ENCODE results near the gene ALPG. TPM values are rescaled to one million over a fixed set of nuclear protein-coding genes. Genes with fewer than 3 reads are reported as not detected.
A peak's percentile ranks its signal among the peaks of the same experiment; 100 is the strongest.

Gene ALPG
- total and polyA plus RNA-seq, 10 of the 15 experiments (the other 5 are each of a cell fraction or from before 2014, with no cell fraction given), result not detected

DNA sequence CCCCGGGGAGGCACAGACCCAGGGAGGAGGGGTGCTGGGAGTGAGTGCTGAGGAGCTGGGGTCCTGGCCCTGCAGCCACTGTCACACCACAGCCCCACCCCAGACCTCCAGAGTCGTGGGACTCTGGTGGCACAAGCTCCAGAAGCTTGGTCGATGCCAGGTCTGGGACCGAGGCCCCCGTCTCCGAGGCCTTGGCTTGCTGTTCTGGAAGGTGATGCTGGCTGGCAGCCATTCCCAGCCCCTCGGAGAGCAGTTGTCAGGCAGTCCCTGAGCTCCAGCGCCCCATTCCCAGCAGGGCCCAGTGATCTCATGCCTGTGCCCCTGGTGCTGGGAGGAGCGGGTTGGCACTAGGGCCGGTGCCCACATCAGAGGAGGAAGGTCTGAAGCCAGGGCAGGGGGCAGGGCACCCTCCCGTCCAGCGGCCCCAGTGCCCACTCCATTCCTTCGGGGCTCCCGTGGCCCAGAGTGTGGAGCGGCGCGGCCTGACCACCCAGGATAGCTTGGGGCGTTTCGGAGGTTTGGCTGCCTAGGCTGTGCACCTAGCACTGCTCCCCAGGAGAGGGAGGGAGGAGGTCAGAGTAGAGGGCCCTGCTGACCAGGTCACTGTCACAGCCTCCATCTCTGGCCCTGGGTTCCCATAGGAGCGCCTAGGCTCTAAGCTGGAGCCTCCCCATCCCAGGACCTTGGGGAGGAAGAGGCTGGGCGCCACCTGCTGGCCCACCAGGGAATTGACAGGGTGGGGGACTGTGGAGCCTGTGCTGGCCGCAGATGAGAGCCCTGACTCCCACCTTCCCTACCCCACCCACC, 32.5 kb downstream of the ALPG start:
- CTCF ChIA-PET, result interaction anchor here (0.6 to 1.5 kb wide), 10 partner anchors 9 to 586 kb away, joined by 3 to 6 read pairs (median 3); no protein-coding TSS in a partner anchor
- SMC1A ChIA-PET (ENCODE audit: uncharacterized antibody, unreplicated experiment), result no interaction called here
- FAIRE-seq, result peak; percentile 92
- Histone ChIP-seq H3K4me2 (ENCODE audit: control insufficient read depth, insufficient read depth) (no peak overlapping the region), H3K9ac (ENCODE audit: control insufficient read depth, insufficient read depth, low read length) (no peak overlapping the region), H3K4me3 (no peak overlapping the region), H3K4me1 (ENCODE audit: control insufficient read depth, insufficient read depth, low read length) (no peaks in the 10 kb centered on the region; the same call in 1 of the 2 replicates), H3K27me3 (replicated peaks in 1 of 2; ENCODE audit: control insufficient read depth in 2 of 2, insufficient read depth in 2 of 2, low read length in 1 of 2) (no peaks in the 10 kb centered on the region; a peak in 3 of 4 replicates), H3K79me2 (ENCODE audit: control insufficient read depth, insufficient read depth, low read length) (no peaks in the 10 kb centered on the region), H3K27ac (ENCODE audit: control insufficient read depth, insufficient read depth) (no peak overlapping the region), H3K9me3 (replicated peaks; ENCODE audit: control insufficient read depth, insufficient read depth, low read length) (no peaks in the 10 kb centered on the region), H3K36me3 (ENCODE audit: control insufficient read depth in 2 of 2, insufficient read depth in 2 of 2, low read length in 1 of 2) (no peaks in the 10 kb centered on the region), H4K20me1 (ENCODE audit: control insufficient read depth, insufficient read depth) (no peaks in the 10 kb centered on the region), H2AFZ (ENCODE audit: control insufficient read depth, low read depth, low read length) (no peak overlapping the region)
- peak; percentile 71 for ATAC-seq
- BruUV-seq (replicated peaks), result no TSS peak
- WGBS (ENCODE audit: insufficient coverage, insufficient replicate concordance, low lambda C conversion rate, missing lambda C conversion rate), result 44% methylated on average over 20 of the region's 22 CpGs
- TF ChIP-seq BACH1 (IDR thresholded peaks at IDR 0.05; ENCODE audit: borderline replicate concordance) (no peak), RAD21 (IDR thresholded peaks at IDR 0.05; ENCODE audit: insufficient read depth, low read depth, low read length) (0 out of 2 replicates have a peak, but pooled peaks have one; percentile 14), SMC3 (IDR thresholded peaks at IDR 0.05; ENCODE audit: borderline replicate concordance, low read length) (0 out of 2 replicates have a peak, but pooled peaks have one; percentile 2), KAT2A (conservative IDR thresholded peaks at IDR 0.05; ENCODE audit: control insufficient read depth, low read depth, low read length) (no peak), SIN3A (IDR thresholded peaks at IDR 0.05; ENCODE audit: low read depth, low read length) (no peak), MYC (IDR thresholded peaks at IDR 0.05; ENCODE audit: insufficient read depth, insufficient read length, insufficient replicate concordance, low read length, severe bottlenecking) (no peak)
- TF ChIP-seq, protein P1, sequence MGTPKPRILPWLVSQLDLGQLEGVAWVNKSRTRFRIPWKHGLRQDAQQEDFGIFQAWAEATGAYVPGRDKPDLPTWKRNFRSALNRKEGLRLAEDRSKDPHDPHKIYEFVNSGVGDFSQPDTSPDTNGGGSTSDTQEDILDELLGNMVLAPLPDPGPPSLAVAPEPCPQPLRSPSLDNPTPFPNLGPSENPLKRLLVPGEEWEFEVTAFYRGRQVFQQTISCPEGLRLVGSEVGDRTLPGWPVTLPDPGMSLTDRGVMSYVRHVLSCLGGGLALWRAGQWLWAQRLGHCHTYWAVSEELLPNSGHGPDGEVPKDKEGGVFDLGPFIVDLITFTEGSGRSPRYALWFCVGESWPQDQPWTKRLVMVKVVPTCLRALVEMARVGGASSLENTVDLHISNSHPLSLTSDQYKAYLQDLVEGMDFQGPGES (IDR thresholded peaks at IDR 0.05), result no peak
- TF ChIP-seq, protein P2, sequence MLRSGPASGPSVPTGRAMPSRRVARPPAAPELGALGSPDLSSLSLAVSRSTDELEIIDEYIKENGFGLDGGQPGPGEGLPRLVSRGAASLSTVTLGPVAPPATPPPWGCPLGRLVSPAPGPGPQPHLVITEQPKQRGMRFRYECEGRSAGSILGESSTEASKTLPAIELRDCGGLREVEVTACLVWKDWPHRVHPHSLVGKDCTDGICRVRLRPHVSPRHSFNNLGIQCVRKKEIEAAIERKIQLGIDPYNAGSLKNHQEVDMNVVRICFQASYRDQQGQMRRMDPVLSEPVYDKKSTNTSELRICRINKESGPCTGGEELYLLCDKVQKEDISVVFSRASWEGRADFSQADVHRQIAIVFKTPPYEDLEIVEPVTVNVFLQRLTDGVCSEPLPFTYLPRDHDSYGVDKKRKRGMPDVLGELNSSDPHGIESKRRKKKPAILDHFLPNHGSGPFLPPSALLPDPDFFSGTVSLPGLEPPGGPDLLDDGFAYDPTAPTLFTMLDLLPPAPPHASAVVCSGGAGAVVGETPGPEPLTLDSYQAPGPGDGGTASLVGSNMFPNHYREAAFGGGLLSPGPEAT (IDR thresholded peaks at IDR 0.05; ENCODE audit: low read depth), result no peak
- TF ChIP-seq, protein P3, sequence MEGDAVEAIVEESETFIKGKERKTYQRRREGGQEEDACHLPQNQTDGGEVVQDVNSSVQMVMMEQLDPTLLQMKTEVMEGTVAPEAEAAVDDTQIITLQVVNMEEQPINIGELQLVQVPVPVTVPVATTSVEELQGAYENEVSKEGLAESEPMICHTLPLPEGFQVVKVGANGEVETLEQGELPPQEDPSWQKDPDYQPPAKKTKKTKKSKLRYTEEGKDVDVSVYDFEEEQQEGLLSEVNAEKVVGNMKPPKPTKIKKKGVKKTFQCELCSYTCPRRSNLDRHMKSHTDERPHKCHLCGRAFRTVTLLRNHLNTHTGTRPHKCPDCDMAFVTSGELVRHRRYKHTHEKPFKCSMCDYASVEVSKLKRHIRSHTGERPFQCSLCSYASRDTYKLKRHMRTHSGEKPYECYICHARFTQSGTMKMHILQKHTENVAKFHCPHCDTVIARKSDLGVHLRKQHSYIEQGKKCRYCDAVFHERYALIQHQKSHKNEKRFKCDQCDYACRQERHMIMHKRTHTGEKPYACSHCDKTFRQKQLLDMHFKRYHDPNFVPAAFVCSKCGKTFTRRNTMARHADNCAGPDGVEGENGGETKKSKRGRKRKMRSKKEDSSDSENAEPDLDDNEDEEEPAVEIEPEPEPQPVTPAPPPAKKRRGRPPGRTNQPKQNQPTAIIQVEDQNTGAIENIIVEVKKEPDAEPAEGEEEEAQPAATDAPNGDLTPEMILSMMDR (IDR thresholded peaks at IDR 0.05 in 2 of 3, conservative IDR thresholded peaks at IDR 0.05 in 1 of 3; ENCODE audit: control insufficient read depth in 2 of 3, extremely low read depth in 1 of 3, insufficient read depth in 1 of 3, low read depth in 3 of 3, low read length in 3 of 3), result peak in 2 of 3 experiments; percentile 41 to 46; a peak in 3 of 6 replicates
- TF ChIP-seq, protein P4, sequence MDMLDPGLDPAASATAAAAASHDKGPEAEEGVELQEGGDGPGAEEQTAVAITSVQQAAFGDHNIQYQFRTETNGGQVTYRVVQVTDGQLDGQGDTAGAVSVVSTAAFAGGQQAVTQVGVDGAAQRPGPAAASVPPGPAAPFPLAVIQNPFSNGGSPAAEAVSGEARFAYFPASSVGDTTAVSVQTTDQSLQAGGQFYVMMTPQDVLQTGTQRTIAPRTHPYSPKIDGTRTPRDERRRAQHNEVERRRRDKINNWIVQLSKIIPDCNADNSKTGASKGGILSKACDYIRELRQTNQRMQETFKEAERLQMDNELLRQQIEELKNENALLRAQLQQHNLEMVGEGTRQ (IDR thresholded peaks at IDR 0.05; ENCODE audit: borderline replicate concordance, low read depth, low read length), result no peak
- RAD21 ChIA-PET (ENCODE audit: unreplicated experiment), result interaction anchor here (1.2 kb wide), 1 partner anchor 99 kb away, joined by 4 read pairs; no protein-coding TSS in a partner anchor
- no peak for DNase-seq (ENCODE audit: low read depth, low spot score)
- in situ Hi-C loops (cut with MboI) (no loop called here), intact Hi-C loops (cut with micrococcal nuclease; ENCODE audit: unreplicated experiment) (no loop called here)
- POLR2A ChIA-PET, result no interaction called here

All from GM12878 (cell line).